Skeletal muscle tissue (tissue), 4 donors: ENCODE measurements around the gene UGT1A10. TPM values are rescaled to one million over a fixed set of nuclear protein-coding genes. Genes with fewer than 3 reads are reported as not detected.
"Not testable (repeated sequence)": the region's sequence is repeated elsewhere in the genome, so short reads cannot be mapped to it uniquely, and the experiment has no call there.

Experiments used
- H3K27ac ChIP-seq: one replicate; pipeline ENCODE4 v1.7.0; 2013; ENCODE audit warnings: mild to moderate bottlenecking, low read depth, low read length, inconsistent platforms
- H3K27me3 ChIP-seq, 3 donors: one replicate each; pipeline ENCODE4 v1.7.0; 2013; ENCODE audit warnings: low read length in 3 of 3; ENCODE audit not compliant: control insufficient read depth in 3 of 3, insufficient read depth in 3 of 3
- H3K36me3 ChIP-seq, 3 donors: one replicate each; pipeline ENCODE4 v1.7.0; 2013; ENCODE audit warnings: low read length in 3 of 3; ENCODE audit not compliant: control insufficient read depth in 3 of 3, insufficient read depth in 3 of 3
- H3K4me1 ChIP-seq, 3 donors: one replicate each; pipeline ENCODE4 v1.7.0; 2013; ENCODE audit warnings: low read length in 3 of 3, mild to moderate bottlenecking in 3 of 3; ENCODE audit not compliant: control insufficient read depth in 3 of 3, insufficient read depth in 3 of 3
- H3K4me3 ChIP-seq, 3 donors: one replicate each; pipeline ENCODE4 v1.7.0; 2013; ENCODE audit warnings: low read length in 3 of 3
- H3K9ac ChIP-seq, 3 donors: one replicate each; pipeline ENCODE4 v1.7.0; 2013; ENCODE audit warnings: low read length in 3 of 3, mild to moderate bottlenecking in 3 of 3, moderate library complexity in 2 of 3, low read depth in 1 of 3
- H3K9me3 ChIP-seq, 3 donors: one replicate each; pipeline ENCODE4 v1.7.0; 2013; ENCODE audit warnings: low read length in 3 of 3; ENCODE audit not compliant: control insufficient read depth in 3 of 3
- total RNA-seq: library from RNA; depleted of rRNA; stranded (reverse); fragments of >200 nt; gene quantifications from one replicate; pipeline ENCODE4 v1.2.3, GENCODE V29; 2014
- donor health status: Osteomylitis.

Gene UGT1A10
- total RNA-seq, 1 donor from 2014 or later, result not detected

DNA sequence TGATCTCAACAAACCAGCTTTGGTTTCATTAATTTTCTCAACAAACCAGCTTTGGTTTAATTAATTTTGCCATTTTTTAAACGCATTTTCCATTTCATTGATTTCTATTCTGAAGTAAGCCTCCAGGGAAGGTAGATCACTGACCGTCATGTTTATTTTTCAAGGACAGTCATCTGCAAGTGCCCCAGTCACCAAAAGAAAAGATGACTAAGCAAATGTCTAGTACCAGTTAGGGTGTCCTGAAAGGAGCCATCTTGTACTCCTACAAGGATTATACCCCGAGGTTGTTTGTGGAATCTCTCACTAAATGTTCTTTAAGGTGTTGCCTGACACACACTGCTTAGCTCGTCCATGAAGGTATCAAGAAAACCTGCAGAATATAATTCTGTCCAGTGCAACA, 25.0 kb upstream of the UGT1A10 start:
- no peaks in the 10 kb centered on the region for H3K4me1 ChIP-seq
- H3K9ac ChIP-seq, result no peak overlapping the region
- H3K27ac ChIP-seq, result no peak overlapping the region
- H3K9me3 ChIP-seq, result peaks cover 0 to 2% (median 0%) of the 10 kb centered on the region in 3 donors
- H3K4me3 ChIP-seq, result no peak overlapping the region
- no peaks in the 10 kb centered on the region for H3K27me3 ChIP-seq
- H3K36me3 ChIP-seq, result no peaks in the 10 kb centered on the region

DNA sequence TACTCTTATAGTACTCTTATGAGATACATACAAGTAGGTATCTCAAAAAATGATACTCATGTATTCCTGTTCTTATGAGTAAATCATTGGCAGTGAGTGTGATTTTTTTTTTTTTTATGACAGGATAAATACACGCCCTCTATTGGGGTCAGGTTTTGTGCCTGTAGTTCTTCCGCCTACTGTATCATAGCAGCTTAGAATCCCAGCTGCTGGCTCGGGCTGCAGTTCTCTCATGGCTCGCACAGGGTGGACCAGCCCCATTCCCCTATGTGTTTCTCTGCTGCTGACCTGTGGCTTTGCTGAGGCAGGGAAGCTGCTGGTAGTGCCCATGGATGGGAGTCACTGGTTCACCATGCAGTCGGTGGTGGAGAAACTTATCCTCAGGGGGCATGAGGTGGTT, 18.8 kb upstream of the UGT1A10 start, which contains the start of gene UGT1A8:
TSS of gene UGT1A8 (plus strand) at position 158 of the 400 bp plus-strand sequence. CDS start at position 233, 75 bp downstream.
- H3K27ac ChIP-seq, H3K9ac ChIP-seq, H3K27me3 ChIP-seq, H3K4me1 ChIP-seq, H3K9me3 ChIP-seq, H3K36me3 ChIP-seq, H3K4me3 ChIP-seq: not testable (repeated sequence)

DNA sequence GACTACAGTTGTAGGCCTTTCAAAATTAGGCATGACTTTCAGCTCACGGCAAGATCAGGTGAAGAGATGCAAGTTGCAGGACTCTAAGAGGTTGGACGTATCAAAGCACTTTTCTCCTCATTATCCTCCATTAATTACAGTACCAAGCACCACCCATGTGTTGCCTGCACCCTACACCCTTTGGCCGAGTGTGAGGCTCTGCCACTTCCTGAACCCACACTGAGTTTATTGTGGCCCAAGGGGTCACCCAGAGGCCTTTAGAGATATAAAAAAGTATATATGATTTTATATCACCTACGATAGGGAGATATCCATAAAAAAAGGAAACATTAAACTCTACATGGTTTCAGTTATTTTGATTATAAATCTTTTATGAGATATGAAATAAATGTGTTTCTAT, 16.0 kb upstream of the UGT1A10 start:
- Histone ChIP-seq H3K36me3 (no peaks in the 10 kb centered on the region), H3K27me3 (no peaks in the 10 kb centered on the region), H3K9me3 (no peaks in the 10 kb centered on the region), H3K4me3 (no peak overlapping the region), H3K9ac (no peak overlapping the region), H3K4me1 (no peaks in the 10 kb centered on the region), H3K27ac (no peak overlapping the region)

DNA sequence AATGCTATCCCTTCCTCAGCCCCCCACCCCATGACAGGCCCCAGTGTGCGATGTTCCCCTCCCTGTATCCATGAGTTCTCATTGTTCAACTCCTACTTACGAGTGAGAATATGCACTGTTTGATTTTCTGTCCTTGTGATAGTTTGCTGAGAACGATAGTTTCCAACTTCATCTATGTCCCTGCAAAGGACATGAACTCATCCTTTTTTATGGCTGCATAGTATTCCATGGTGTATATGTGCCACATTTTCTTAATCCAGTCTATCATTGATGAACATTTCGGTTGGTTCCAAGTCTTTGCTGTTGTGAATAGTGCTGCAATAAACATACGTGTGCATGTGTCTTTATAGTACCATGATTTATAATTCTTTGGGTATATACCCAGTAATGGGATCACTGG, 14.4 kb upstream of the UGT1A10 start:
- not testable (repeated sequence) for H3K9me3 ChIP-seq, H3K27ac ChIP-seq, H3K4me1 ChIP-seq, H3K4me3 ChIP-seq, H3K36me3 ChIP-seq, H3K27me3 ChIP-seq, H3K9ac ChIP-seq

DNA sequence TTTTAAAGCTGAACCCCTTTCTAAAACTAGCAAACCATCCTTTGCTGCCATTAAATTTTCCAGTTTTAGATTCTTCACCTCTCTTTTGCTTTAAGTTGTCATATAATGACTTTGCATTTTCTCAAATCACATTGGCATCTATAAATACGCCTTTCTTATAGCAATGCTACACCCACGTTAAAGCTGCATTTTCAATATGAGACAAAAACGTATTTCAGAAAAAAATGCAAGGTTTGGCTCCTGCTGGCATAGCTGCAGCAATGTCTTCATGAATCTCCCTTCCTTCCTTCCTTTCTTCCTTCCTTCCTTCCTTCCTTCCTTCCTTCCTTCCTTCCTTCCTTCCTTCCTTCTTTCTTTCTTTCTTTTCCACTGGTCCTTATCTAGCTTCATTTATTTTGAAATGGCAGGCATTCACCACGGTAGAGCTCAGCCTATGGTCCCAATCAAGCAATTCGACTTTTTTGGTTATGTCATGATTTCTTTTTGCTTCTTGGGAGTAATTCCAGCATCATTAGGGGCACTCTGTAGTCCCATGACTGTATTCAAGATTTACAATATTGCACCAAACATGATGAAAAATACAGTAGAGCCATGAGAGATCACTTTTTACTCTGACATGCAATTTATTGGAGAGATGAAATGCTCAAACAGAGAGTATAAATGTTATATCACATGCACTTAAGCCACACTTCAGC, 8.8 kb upstream of the UGT1A10 start:
- Histone ChIP-seq H3K4me1 (no peaks in the 10 kb centered on the region), H3K27me3 (no peaks in the 10 kb centered on the region)

DNA sequence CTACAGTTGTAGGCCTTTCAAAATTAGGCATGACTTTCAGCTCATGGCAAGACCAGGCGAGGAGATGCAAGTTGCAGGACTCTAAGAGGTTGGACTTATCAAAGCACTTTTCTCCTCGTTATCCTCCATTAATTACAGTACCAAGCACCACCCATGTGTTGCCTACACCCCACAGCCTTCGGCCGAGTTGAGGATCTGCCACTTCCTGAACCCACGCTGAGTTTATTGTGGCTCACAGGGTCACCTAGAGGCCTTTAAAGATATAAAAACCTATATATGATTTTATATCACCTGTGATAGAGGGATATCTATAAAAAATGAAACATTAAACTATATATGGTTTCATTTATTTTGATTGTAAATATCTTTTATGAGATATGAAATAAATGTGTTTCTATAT, 2.6 kb downstream of the UGT1A10 start:
- no peaks in the 10 kb centered on the region for H3K36me3 ChIP-seq
- H3K9me3 ChIP-seq, result peaks cover 0 to 2% (median 0%) of the 10 kb centered on the region in 3 donors
- H3K27ac ChIP-seq, result no peak overlapping the region
- peaks cover 0 to 3% (median 3%) of the 10 kb centered on the region in 3 donors for H3K27me3 ChIP-seq
- no peaks in the 10 kb centered on the region for H3K4me1 ChIP-seq
- no peak overlapping the region for H3K9ac ChIP-seq
- no peak overlapping the region for H3K4me3 ChIP-seq

More for the DNA sequence above, 8.8 kb upstream of the UGT1A10 start:
- H3K27ac ChIP-seq, result no peak overlapping the region
- H3K9me3 ChIP-seq, result peaks cover 0 to 5% (median 0%) of the 10 kb centered on the region in 3 donors
- no peaks in the 10 kb centered on the region for H3K36me3 ChIP-seq
- no peak overlapping the region for H3K4me3 ChIP-seq
- H3K9ac ChIP-seq, result no peak overlapping the region

DNA sequence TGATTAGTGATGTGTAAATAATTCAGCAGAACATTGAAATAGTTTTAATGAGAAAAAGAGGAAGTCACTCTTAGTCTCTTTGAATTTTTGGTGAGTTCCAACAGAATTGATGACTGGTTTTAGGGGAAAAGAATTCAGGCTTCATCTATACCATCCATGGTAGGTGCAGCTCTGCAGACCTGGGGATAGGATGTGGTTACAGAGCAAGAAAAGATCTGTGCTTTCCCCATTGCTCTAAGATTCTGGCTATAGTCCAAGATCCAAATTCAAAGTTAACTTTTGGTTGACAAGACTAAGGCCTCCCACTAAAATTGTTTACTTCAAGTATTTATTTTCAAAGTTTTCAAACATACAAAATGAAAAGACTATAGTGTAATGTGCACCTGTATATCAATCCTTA, 3.6 kb downstream of the UGT1A10 start:
- H3K27ac ChIP-seq, result no peak overlapping the region
- H3K36me3 ChIP-seq, result no peaks in the 10 kb centered on the region
- H3K27me3 ChIP-seq, result peaks cover 0 to 3% (median 3%) of the 10 kb centered on the region in 3 donors
- no peaks in the 10 kb centered on the region for H3K4me1 ChIP-seq
- peaks cover 0 to 2% (median 0%) of the 10 kb centered on the region in 3 donors for H3K9me3 ChIP-seq
- H3K9ac ChIP-seq, result no peak overlapping the region
- no peak overlapping the region for H3K4me3 ChIP-seq

DNA sequence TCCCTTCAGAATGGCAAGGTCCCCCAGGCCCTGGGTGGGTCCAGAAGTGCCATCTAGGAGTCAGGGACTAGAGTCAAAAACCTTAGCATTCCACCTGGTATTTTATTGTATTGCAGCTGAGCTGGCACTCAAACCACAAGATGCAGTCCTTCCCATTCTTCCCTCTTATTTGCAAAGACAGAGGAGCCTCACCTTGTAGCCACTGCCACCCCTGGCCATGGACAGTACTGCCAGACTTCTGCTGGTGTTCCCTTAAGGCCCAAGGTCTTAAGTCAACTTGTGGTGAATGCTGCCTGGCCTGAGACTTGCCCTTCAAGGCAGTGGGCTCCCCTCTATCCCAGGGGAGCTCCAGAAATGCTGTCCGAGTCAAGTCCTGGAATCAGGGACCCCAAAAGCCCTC, 6.9 kb downstream of the UGT1A10 start:
- Histone ChIP-seq H3K36me3 (no peaks in the 10 kb centered on the region), H3K9ac (no peak overlapping the region), H3K4me1 (no peaks in the 10 kb centered on the region), H3K4me3 (no peak overlapping the region), H3K9me3 (no peaks in the 10 kb centered on the region), H3K27ac (no peak overlapping the region), H3K27me3 (no peaks in the 10 kb centered on the region)

DNA sequence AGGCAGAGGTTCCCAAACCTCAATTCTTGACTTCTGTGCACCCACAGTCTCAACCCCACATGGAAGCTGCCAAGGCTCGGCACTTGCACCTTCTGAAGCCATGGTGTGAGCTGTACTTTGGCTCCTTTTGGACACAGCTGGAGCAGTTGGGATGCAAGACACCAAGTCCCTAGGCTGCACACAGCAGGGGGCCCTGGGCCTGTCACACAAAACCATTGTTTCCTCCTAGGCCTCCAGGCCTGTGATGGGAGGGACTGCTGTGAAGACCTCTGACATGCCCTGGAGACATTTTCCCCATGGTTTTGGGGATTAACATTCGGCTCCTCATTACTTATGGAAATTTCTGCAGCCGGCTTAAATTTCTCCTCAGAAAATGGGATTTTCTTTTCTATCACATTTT, 9.8 kb downstream of the UGT1A10 start:
- H3K4me1 ChIP-seq, H3K9me3 ChIP-seq, H3K9ac ChIP-seq, H3K36me3 ChIP-seq, H3K27me3 ChIP-seq, H3K27ac ChIP-seq, H3K4me3 ChIP-seq: not testable (repeated sequence)

DNA sequence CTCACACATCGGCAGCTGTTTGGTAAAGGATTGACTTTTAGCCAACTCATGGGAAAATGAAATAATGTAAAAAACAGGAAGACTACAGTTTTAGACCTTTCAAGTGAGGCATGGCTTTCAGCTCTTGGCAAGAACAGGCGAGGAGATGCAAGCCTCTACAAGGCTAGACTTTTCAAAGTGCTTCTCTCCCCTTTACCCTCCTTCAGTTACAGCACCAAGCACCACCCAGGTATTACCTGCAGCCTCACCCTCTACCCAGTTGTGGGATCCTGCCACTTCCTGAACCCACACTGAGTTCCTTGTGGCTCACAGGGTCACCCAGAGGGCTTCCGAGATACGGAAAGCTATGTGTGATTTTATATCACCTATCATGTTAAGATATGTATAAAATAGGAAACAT, 14.7 kb downstream of the UGT1A10 start:
- Histone ChIP-seq H3K4me1 (no peaks in the 10 kb centered on the region), H3K27me3 (peaks cover 0 to 2% (median 2%) of the 10 kb centered on the region in 3 donors), H3K27ac (no peak overlapping the region), H3K4me3 (no peak overlapping the region), H3K9ac (no peak overlapping the region), H3K9me3 (no peaks in the 10 kb centered on the region), H3K36me3 (no peaks in the 10 kb centered on the region)
